ENCODE results near the gene NMRK2. TPM values are rescaled to one million over a fixed set of nuclear protein-coding genes. Genes with fewer than 3 reads are reported as not detected.

Gene NMRK2
- total RNA-seq, 1 donor from 2014 or later: not detected

- H3K9me3 ChIP-seq: no peaks in the 10 kb centered on the region
- no peaks in the 10 kb centered on the region for H3K36me3 ChIP-seq
- intact Hi-C loops (cut with DNase I): no loop called here
- TF ChIP-seq CTCF (IDR thresholded peaks at IDR 0.05) (no peak), POLR2AphosphoS5 (IDR thresholded peaks at IDR 0.05; ENCODE audit: insufficient read depth in 1 of 2, low read depth in 1 of 2) (no peak)
- no peaks in the 10 kb centered on the region for H3K27me3 ChIP-seq
- H3K27ac ChIP-seq: no peak overlapping the region
- peaks cover 26% of the 10 kb centered on the region for H3K4me1 ChIP-seq
- DNase-seq (ENCODE audit: extremely low spot score in 2 of 2): no peak
- H3K4me3 ChIP-seq: no peak overlapping the region
These were observed 57.9 kb downstream of the NMRK2 start for GRCh38 chr19:3990815-3991117.

MicroRNAs within 50 kb of the gene (microRNA counts, 767-probe panel; counts per million panel counts)
- 238 to 261 counts per million in 2 donors for microRNA hsa-miR-637

Small RNA genes lying within 50 kb of the gene (microRNA-seq; reads per million reads assigned to microRNA genes)
- gene MIR637 (ENCODE audit: borderline number of aligned reads, borderline replicate concordance): not detected

Small RNA genes lying within 50 kb of the gene (small RNA-seq; reads per million reads assigned to genes)
- not detected for gene RN7SL202P
- 5.5 reads per million, percentile 88 among the genes with 10 or more reads in this experiment for gene SNORD37

Other genes with a start within 250 kb of the NMRK2 start
- gene PIP5K1C, start 232.6 kb upstream of the NMRK2 start, total RNA-seq: 24.1 TPM
- 17.7 TPM for gene TJP3, start 224.7 kb upstream of the NMRK2 start, total RNA-seq
- gene APBA3, start 171.4 kb upstream of the NMRK2 start, total RNA-seq: 46.2 TPM
- gene MRPL54, start 170.4 kb upstream of the NMRK2 start, total RNA-seq: 30.4 TPM
- gene RAX2, start 160.8 kb upstream of the NMRK2 start, total RNA-seq: not detected
- 1.2 TPM for gene MATK, start 146.7 kb upstream of the NMRK2 start, total RNA-seq
- not detected for gene ZFR2, start 64.0 kb upstream of the NMRK2 start, total RNA-seq
- 0.98 TPM for gene ATCAY, start 52.4 kb upstream of the NMRK2 start, total RNA-seq
- 62.4 TPM for gene DAPK3, start 38.0 kb downstream of the NMRK2 start, total RNA-seq
- gene EEF2, start 52.4 kb downstream of the NMRK2 start, total RNA-seq: 1,702 TPM
- gene PIAS4, start 74.7 kb downstream of the NMRK2 start, total RNA-seq: 14.0 TPM
- gene ZBTB7A, start 133.8 kb downstream of the NMRK2 start, total RNA-seq: 60.6 TPM
- 104 TPM for gene MAP2K2, start 191.1 kb downstream of the NMRK2 start, total RNA-seq
- gene CREB3L3, start 220.6 kb downstream of the NMRK2 start, total RNA-seq: not detected
- gene SIRT6, start 249.5 kb downstream of the NMRK2 start, total RNA-seq: 65.6 TPM
- gene ANKRD24, start 249.6 kb downstream of the NMRK2 start, total RNA-seq: 0.25 TPM